DND-41 (cell line): ENCODE data around the gene BCL2L11.

Experiments
- CTCF ChIP-seq: IDR thresholded peaks from 2 replicates; pipeline ENCODE4 v1.5.1; 2012; ENCODE audit warnings: borderline replicate concordance, low read length, moderate library complexity, mild to moderate bottlenecking; ENCODE audit not compliant: poor library complexity, severe bottlenecking; ENCODE audit errors: extremely low read depth
- EZH2 ChIP-seq: IDR thresholded peaks from 3 replicates; pipeline ENCODE4 v1.6.1; 2012; ENCODE audit warnings: borderline replicate concordance, low read depth, mild to moderate bottlenecking, moderate library complexity, low read length, inconsistent platforms; ENCODE audit not compliant: severe bottlenecking

- no peak for TF ChIP-seq CTCF
- TF ChIP-seq EZH2: no peak
Observed at GRCh38 chr2:111072220-111072871, 48.4 kb upstream of the BCL2L11 start.
